ENCODE data around the gene VARS2. TPM values are rescaled to one million over a fixed set of nuclear protein-coding genes. Genes with fewer than 3 reads are reported as not detected.
A peak's percentile ranks its signal among the peaks of the same experiment; 100 is the strongest.
"Not testable (repeated sequence)": the region's sequence is repeated elsewhere in the genome, so short reads cannot be mapped to it uniquely, and the experiment has no call there.

Gene VARS2
- total and polyA plus RNA-seq, 9 of the 15 experiments (the other 6 are each of a cell fraction or from before 2014, with no cell fraction given): 1.6 to 53.6 (median 29.9) TPM

DNA sequence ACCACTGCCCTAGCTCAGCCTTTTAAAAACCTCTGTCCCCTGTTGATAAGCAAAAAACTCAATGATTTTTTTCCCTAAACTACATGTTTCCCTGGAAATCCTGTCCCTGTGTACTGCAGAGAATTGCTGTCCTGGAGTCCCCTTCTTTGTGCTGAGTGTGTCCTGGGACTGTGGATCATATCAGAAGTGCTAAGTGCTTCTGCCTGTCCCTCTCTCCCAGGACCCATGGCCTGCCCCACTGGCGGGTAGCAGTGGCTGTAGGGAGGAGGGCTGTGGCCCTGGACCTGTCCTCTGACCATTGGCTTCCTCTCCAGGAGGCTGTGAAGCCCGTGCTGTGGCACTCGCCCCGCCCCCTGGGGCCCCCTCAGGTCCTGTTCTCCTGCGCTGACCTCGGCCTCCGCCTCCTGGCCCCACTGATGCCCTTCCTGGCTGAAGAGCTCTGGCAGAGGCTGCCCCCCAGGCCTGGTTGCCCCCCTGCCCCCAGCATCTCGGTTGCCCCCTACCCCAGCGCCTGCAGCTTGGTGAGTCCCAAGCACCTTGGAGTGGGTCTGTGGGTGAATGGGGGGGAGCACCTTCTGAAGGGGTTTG, 10.1 kb downstream of the VARS2 start:
- H3K79me2 ChIP-seq (ENCODE audit: control insufficient read depth, insufficient read depth, low read length); H3K4me3 ChIP-seq; ATAC-seq; H2AFZ ChIP-seq (ENCODE audit: low read depth, low read length); H3K9me1 ChIP-seq (ENCODE audit: control insufficient read depth, insufficient read depth, low read length); H3K9me3 ChIP-seq (replicated peaks; ENCODE audit: control insufficient read depth, insufficient read depth, low read depth, low read length); H3K27ac ChIP-seq (ENCODE audit: extremely low read depth, low read depth, low read length); intact Hi-C loops (cut with micrococcal nuclease); in situ Hi-C loops (cut with MboI); H3K27me3 ChIP-seq (ENCODE audit: control insufficient read depth in 2 of 2, insufficient read depth in 2 of 2, low read length in 2 of 2); H4K20me1 ChIP-seq (replicated peaks; ENCODE audit: control insufficient read depth, insufficient read depth, low read length); BruUV-seq (replicated peaks); CTCF ChIA-PET (ENCODE audit: low intra/inter-chr PET ratio); H3K4me2 ChIP-seq (ENCODE audit: insufficient read depth, low read length); DNase-seq (ENCODE audit: extremely low read depth in 1 of 4, low spot score in 3 of 4); FAIRE-seq: not testable (repeated sequence)
- H3K4me1 ChIP-seq (replicated peaks in 1 of 2; ENCODE audit: control insufficient read depth in 2 of 2, insufficient read depth in 2 of 2, low read length in 2 of 2): peaks cover 0 to 15% of the 10 kb centered on the region in 2 experiments; a peak in 1 of 5 replicates
- H3K36me3 ChIP-seq (ENCODE audit: control insufficient read depth, insufficient read depth, low read length): peaks cover 64% of the 10 kb centered on the region; the same call in 2 of the 3 replicates
- POLR2A ChIA-PET: interaction anchor here (0.8 to 2.2 kb wide), 4 partner anchors 9 to 41 kb away, joined by 3 to 10 read pairs (median 4); partner anchors contain the start of gene MUCL3
- 84% methylated on average over 8 of the region's 9 CpGs for WGBS (ENCODE audit: insufficient coverage, low coverage, missing lambda C conversion rate)
- H3K9ac ChIP-seq (ENCODE audit: insufficient read depth in 1 of 2, low read depth in 2 of 2, low read length in 2 of 2): peak overlapping the region in 1 of 2 experiments; percentile 18; a peak in 1 of 4 replicates

DNA sequence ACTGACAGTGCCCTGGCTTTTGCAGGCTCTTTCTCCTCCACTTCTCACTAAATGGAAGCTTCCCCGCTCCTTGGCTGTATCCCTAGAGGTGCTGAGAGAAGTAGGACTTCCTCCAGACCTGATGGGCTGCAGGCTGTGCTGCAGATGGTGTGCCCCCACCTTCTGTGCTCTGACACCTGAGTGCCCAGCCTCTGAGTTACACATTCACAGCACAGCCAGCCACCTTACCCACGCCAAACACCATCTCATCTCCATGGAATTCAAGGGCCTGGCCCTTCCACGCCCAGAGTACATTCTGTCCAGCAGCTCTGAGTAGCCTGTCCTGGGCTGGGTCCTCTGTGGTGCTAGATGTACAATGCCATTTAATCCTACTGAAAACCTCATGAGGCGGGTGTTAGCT, 12.6 kb downstream of the VARS2 start:
- 94% methylated on average over 4 of the region's 4 CpGs for WGBS (ENCODE audit: insufficient coverage, low coverage, missing lambda C conversion rate)
- H3K9me3 ChIP-seq (replicated peaks; ENCODE audit: control insufficient read depth, insufficient read depth, low read depth, low read length): peaks cover 4% of the 10 kb centered on the region; the same call in 1 of the 2 replicates
- H3K4me3 ChIP-seq: no peak overlapping the region
- peaks cover 40% of the 10 kb centered on the region; the same call in 2 of the 3 replicates for H3K36me3 ChIP-seq (ENCODE audit: control insufficient read depth, insufficient read depth, low read length)
- H3K9me1 ChIP-seq (ENCODE audit: control insufficient read depth, insufficient read depth, low read length): no peaks in the 10 kb centered on the region
- H3K4me1 ChIP-seq (replicated peaks in 1 of 2; ENCODE audit: control insufficient read depth in 2 of 2, insufficient read depth in 2 of 2, low read length in 2 of 2): peaks cover 0 to 15% of the 10 kb centered on the region in 2 experiments; a peak in 1 of 5 replicates
- H3K4me2 ChIP-seq (ENCODE audit: insufficient read depth, low read length): no peak overlapping the region
- no peaks in the 10 kb centered on the region for H3K79me2 ChIP-seq (ENCODE audit: control insufficient read depth, insufficient read depth, low read length)
- no peak for DNase-seq (ENCODE audit: extremely low read depth in 1 of 4, low spot score in 3 of 4)
- ChIA-PET CTCF (ENCODE audit: low intra/inter-chr PET ratio) (no interaction called here), POLR2A (interaction anchor here (1.0 to 2.6 kb wide), 6 partner anchors 12 to 153 kb away, joined by 4 to 11 read pairs (median 6); partner anchors contain the start of genes GTF2H4, MUCL3 and VARS2)
- in situ Hi-C loops (cut with MboI): no loop called here
- intact Hi-C loops (cut with micrococcal nuclease): no loop called here
- TF ChIP-seq, protein P1, sequence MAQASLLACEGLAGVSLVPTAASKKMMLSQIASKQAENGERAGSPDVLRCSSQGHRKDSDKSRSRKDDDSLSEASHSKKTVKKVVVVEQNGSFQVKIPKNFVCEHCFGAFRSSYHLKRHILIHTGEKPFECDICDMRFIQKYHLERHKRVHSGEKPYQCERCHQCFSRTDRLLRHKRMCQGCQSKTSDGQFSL (CRISPR knock-in tag; IDR thresholded peaks at IDR 0.05): no peak
- TF ChIP-seq, protein P1 (tag; IDR thresholded peaks at IDR 0.05): no peak
- TF ChIP-seq ZNF41 (CRISPR knock-in tag; conservative IDR thresholded peaks at IDR 0.05) (no peak), SUPT5H (IDR thresholded peaks at IDR 0.05) (no peak)
- BruUV-seq (replicated peaks): no TSS peak
- no peak overlapping the region for H2AFZ ChIP-seq (ENCODE audit: low read depth, low read length)
- H3K27me3 ChIP-seq (ENCODE audit: control insufficient read depth in 2 of 2, insufficient read depth in 2 of 2, low read length in 2 of 2): peaks cover 0 to 6% of the 10 kb centered on the region in 2 experiments; a peak in 2 of 5 replicates
- no peak overlapping the region for H3K9ac ChIP-seq (ENCODE audit: insufficient read depth in 1 of 2, low read depth in 2 of 2, low read length in 2 of 2)
- no peak overlapping the region for H3K27ac ChIP-seq (ENCODE audit: extremely low read depth, low read depth, low read length)
- no peak for ATAC-seq
- 0 out of 2 replicates have a peak, but pooled peaks cover 3% of the 10 kb centered on the region for H4K20me1 ChIP-seq (replicated peaks; ENCODE audit: control insufficient read depth, insufficient read depth, low read length)
- no peak for FAIRE-seq

GRCh38 chr6:30927080-30927479, 13.0 kb downstream of the VARS2 start:
- H3K27ac ChIP-seq (ENCODE audit: extremely low read depth, low read depth, low read length); H3K4me2 ChIP-seq (ENCODE audit: insufficient read depth, low read length); H2AFZ ChIP-seq (ENCODE audit: low read depth, low read length); BruUV-seq (replicated peaks); H3K4me3 ChIP-seq; in situ Hi-C loops (cut with MboI); CTCF ChIA-PET (ENCODE audit: low intra/inter-chr PET ratio); DNase-seq (ENCODE audit: extremely low read depth in 1 of 4, low spot score in 3 of 4); H3K9ac ChIP-seq (ENCODE audit: insufficient read depth in 1 of 2, low read depth in 2 of 2, low read length in 2 of 2); H3K9me1 ChIP-seq (ENCODE audit: control insufficient read depth, insufficient read depth, low read length); H3K79me2 ChIP-seq (ENCODE audit: control insufficient read depth, insufficient read depth, low read length); H4K20me1 ChIP-seq (replicated peaks; ENCODE audit: control insufficient read depth, insufficient read depth, low read length); intact Hi-C loops (cut with micrococcal nuclease); H3K9me3 ChIP-seq (replicated peaks; ENCODE audit: control insufficient read depth, insufficient read depth, low read depth, low read length); ATAC-seq: not testable (repeated sequence)
- peak; percentile 23 for FAIRE-seq
- H3K4me1 ChIP-seq (replicated peaks in 1 of 2; ENCODE audit: control insufficient read depth in 2 of 2, insufficient read depth in 2 of 2, low read length in 2 of 2): peaks cover 0 to 15% of the 10 kb centered on the region in 2 experiments; a peak in 1 of 5 replicates
- H3K27me3 ChIP-seq (ENCODE audit: control insufficient read depth in 2 of 2, insufficient read depth in 2 of 2, low read length in 2 of 2): peaks cover 0 to 10% of the 10 kb centered on the region in 2 experiments; a peak in 2 of 5 replicates
- WGBS (ENCODE audit: insufficient coverage, low coverage, missing lambda C conversion rate): 93% methylated on average over 2 of the region's 3 CpGs
- POLR2A ChIA-PET: interaction anchor here (0.6 to 2.6 kb wide), 5 partner anchors 12 to 153 kb away, joined by 3 to 11 read pairs (median 6); partner anchors contain the start of genes GTF2H4, MUCL3 and VARS2
- peaks cover 38% of the 10 kb centered on the region; the same call in 2 of the 3 replicates for H3K36me3 ChIP-seq (ENCODE audit: control insufficient read depth, insufficient read depth, low read length)

Data from K562 (cell line).